ENCODE results near the gene NHLH1. TPM values are rescaled to one million over a fixed set of nuclear protein-coding genes. Genes with fewer than 3 reads are reported as not detected.
A peak's percentile ranks its signal among the peaks of the same experiment; 100 is the strongest.

Gene NHLH1
- total RNA-seq, 2 experiments from 2014 or later = 0.07 TPM; not detected in 1

DNA sequence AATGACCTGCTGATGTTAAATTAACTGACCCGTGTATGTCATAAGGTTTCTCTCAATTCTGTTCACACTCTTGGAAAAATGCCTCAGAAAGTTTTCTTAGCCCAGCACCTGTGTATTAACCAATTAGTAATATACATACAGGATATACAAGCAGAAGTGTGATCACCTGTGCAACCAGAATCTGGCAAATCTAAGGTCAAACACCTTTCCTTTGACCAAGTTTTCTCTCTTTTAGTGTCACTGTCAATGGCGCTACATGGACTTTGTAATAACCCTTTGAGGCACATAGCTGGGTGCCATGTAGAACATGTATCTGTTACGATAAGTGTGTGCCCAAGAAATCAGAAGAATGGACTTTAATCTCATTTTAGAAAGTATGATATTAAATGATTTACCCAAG lies 22.6 kb upstream of the NHLH1 start:
- Mint-ChIP-seq H3K27ac (peak overlapping the region; percentile 98), H3K36me3 (ENCODE audit: low read depth) (peaks cover 14% of the 10 kb centered on the region), H3K4me3 (peak overlapping the region; percentile 99), H3K4me1 (ENCODE audit: low read depth) (peaks cover 40% of the 10 kb centered on the region), H3K9me3 (no peaks in the 10 kb centered on the region), H3K27me3 (ENCODE audit: low read depth) (no peaks in the 10 kb centered on the region)
- intact Hi-C loops (cut with micrococcal nuclease) = no loop called here
- CTCF ChIA-PET = interaction anchor here (1.4 to 1.8 kb wide), 2 partner anchors 10 to 32 kb away, joined by 4 to 8 read pairs; no protein-coding TSS in a partner anchor
- DNase-seq = no peak

DNA sequence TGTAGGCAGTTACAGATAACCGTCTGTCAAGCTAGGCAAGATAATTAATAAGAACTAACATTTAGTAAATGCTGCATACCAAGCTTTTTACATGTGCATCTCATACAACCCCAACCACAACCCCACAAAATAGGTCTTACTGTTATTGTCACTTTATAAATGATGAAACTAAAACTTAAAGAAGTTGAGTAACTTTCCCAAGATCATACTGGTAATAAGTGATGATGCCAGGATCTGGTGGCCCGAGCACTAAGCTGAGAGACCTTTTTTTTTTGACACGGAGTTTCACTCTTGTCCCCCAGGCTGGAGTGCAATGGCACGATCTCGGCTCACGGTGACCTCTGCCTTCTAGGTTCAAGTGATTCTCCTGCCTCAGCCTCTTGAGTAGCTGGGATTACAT lies 21.9 kb upstream of the NHLH1 start:
- CTCF ChIA-PET = interaction anchor here (1.4 kb wide), 1 partner anchor 32 kb away, joined by 4 read pairs; no protein-coding TSS in a partner anchor
- H3K27ac Mint-ChIP-seq = no peak overlapping the region
- peak overlapping the region; percentile 99 for H3K4me3 Mint-ChIP-seq
- peaks cover 38% of the 10 kb centered on the region for H3K4me1 Mint-ChIP-seq (ENCODE audit: low read depth)
- DNase-seq = no peak
- H3K36me3 Mint-ChIP-seq (ENCODE audit: low read depth) = peaks cover 14% of the 10 kb centered on the region
- intact Hi-C loops (cut with micrococcal nuclease) = no loop called here
- H3K27me3 Mint-ChIP-seq (ENCODE audit: low read depth) = no peaks in the 10 kb centered on the region
- H3K9me3 Mint-ChIP-seq = no peaks in the 10 kb centered on the region

DNA sequence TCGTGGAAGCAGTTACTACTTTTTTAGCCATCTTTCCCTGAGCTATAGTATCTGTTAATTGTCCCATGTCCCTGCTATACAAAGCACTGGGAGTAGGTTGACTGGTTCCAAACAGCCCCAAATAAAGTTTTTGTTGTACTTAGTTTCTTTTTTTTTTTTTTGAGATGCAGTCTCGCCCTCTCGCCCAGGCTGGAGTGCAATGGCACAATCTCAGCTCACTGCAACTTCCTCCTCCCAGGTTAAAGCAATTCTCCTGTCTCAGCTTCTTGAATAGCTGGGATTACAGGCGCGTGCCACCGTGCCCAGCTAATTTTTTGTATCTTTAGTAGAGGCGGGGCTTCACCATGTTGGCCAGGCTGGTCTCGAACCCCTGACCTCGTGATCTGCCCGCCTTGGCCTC lies 20.4 kb upstream of the NHLH1 start:
- H3K4me1 Mint-ChIP-seq (ENCODE audit: low read depth) = peaks cover 24% of the 10 kb centered on the region
- no peaks in the 10 kb centered on the region for H3K9me3 Mint-ChIP-seq
- intact Hi-C loops (cut with micrococcal nuclease) = no loop called here
- no peak for DNase-seq
- H3K27ac Mint-ChIP-seq = no peak overlapping the region
- no peaks in the 10 kb centered on the region for H3K27me3 Mint-ChIP-seq (ENCODE audit: low read depth)
- CTCF ChIA-PET = interaction anchor here (1.6 kb wide), 1 partner anchor 19 kb away, joined by 4 read pairs; no protein-coding TSS in a partner anchor
- H3K4me3 Mint-ChIP-seq = no peak overlapping the region
- H3K36me3 Mint-ChIP-seq (ENCODE audit: low read depth) = peaks cover 22% of the 10 kb centered on the region

DNA sequence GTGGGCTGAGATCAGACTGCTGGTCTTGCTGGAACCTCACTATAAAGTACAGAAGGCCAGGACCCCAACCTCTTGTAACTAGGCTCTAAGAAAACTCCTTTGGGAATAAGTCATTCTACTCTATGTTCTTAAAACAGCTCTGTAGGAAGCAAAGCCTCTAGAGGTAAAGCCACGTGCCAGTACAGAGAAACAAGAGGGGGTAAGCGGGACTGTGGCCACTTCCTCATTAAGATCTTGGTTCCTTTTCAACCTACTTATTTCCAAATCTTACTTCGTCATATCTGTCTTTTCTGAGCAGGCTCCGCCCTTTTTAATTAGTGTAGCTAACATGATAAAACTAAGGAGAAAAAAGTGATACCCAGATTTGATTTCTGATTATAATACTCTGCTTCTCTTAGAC lies 19.9 kb upstream of the NHLH1 start:
- Mint-ChIP-seq H3K4me3 (no peak overlapping the region), H3K9me3 (no peaks in the 10 kb centered on the region), H3K4me1 (ENCODE audit: low read depth) (peaks cover 20% of the 10 kb centered on the region)

DNA sequence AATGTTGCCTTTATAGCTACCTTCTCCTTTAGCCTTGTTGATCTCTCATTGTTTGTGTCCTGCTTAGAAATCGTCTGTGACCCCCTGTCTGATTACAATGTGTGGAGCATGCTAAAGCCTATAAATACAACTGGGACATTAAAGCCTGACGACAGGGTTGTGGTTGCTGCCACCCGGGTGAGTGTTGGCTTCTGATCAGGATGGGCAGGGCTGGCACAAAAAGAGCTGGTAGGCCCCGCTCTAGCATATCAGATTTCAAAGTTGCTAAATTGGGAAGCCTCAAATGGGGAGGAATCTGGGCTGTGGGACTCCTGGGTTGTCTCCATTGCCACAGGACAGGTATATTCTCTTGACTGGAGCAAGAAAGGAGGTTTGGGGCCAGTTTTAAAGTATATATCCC lies 15.2 kb upstream of the NHLH1 start:
- H3K4me3 Mint-ChIP-seq = no peak overlapping the region
- no peaks in the 10 kb centered on the region for H3K27me3 Mint-ChIP-seq (ENCODE audit: low read depth)
- no peak for DNase-seq
- peaks cover 6% of the 10 kb centered on the region for H3K4me1 Mint-ChIP-seq (ENCODE audit: low read depth)
- CTCF ChIA-PET = interaction anchor here (0.9 to 2.5 kb wide), 8 partner anchors 12 to 266 kb away, joined by 3 to 16 read pairs (median 4); partner anchors contain the start of gene CASQ1
- H3K27ac Mint-ChIP-seq = no peak overlapping the region
- H3K36me3 Mint-ChIP-seq (ENCODE audit: low read depth) = peaks cover 38% of the 10 kb centered on the region
- H3K9me3 Mint-ChIP-seq = no peaks in the 10 kb centered on the region
- intact Hi-C loops (cut with micrococcal nuclease) = no loop called here

More for the DNA sequence above, 19.9 kb upstream of the NHLH1 start:
- intact Hi-C loops (cut with micrococcal nuclease) = no loop called here
- no peak for DNase-seq
- Mint-ChIP-seq H3K27me3 (ENCODE audit: low read depth) (no peaks in the 10 kb centered on the region), H3K36me3 (ENCODE audit: low read depth) (peaks cover 24% of the 10 kb centered on the region), H3K27ac (no peak overlapping the region)
- CTCF ChIA-PET = interaction anchor here (1.6 kb wide), 1 partner anchor 19 kb away, joined by 4 read pairs; no protein-coding TSS in a partner anchor

DNA sequence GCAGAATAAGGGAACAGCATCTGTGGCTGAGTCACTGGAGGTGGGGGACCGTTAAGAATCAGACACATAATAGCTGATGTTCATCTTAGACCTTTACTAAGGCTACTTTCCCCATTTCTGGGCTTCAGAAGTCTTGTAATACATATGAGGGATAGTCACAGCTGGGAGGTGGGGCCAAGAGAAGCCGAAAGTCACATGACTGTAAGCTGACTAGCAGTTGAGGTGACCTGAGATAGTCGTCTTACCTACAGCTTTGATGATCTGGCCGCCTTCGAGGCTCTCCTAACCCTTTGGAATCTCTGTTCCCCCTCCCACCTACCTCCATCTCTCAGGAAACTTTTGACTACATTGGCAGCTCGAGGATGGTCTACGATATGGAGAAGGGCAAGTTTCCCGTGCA lies 14.3 kb upstream of the NHLH1 start:
- H3K27me3 Mint-ChIP-seq (ENCODE audit: low read depth) = no peaks in the 10 kb centered on the region
- peaks cover 38% of the 10 kb centered on the region for H3K36me3 Mint-ChIP-seq (ENCODE audit: low read depth)
- H3K27ac Mint-ChIP-seq = no peak overlapping the region
- no peak overlapping the region for H3K4me3 Mint-ChIP-seq
- DNase-seq = no peak
- intact Hi-C loops (cut with micrococcal nuclease) = no loop called here
- H3K4me1 Mint-ChIP-seq (ENCODE audit: low read depth) = no peaks in the 10 kb centered on the region
- CTCF ChIA-PET = interaction anchor here (1.0 to 3.2 kb wide), 11 partner anchors 11 to 267 kb away, joined by 3 to 16 read pairs (median 5); no protein-coding TSS in a partner anchor
- H3K9me3 Mint-ChIP-seq = no peaks in the 10 kb centered on the region

DNA sequence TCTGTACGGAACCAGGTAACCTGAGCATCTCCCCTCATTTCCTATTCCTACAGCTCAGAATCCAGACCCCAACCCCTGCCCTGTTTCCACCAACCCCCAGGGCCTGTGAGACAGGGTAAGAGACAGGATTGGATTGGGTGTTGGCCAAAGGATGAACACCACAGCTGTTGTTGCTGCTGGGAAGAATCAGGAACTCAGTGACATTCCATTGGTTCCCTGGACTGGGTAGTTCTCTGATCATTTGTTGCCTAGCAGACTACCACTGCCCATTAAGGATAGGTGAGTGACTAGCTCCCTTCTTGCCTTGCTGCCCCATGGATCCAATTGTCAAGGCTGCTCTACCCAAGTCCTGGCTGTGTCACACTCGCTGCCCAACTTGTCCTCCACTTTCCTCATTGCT lies 13.6 kb upstream of the NHLH1 start:
- H3K27ac Mint-ChIP-seq = no peak overlapping the region
- no peaks in the 10 kb centered on the region for H3K4me1 Mint-ChIP-seq (ENCODE audit: low read depth)
- no peak overlapping the region for H3K4me3 Mint-ChIP-seq
- no peaks in the 10 kb centered on the region for H3K27me3 Mint-ChIP-seq (ENCODE audit: low read depth)
- CTCF ChIA-PET = interaction anchor here (1.2 to 3.6 kb wide), 8 partner anchors 10 to 268 kb away, joined by 3 to 34 read pairs (median 8); no protein-coding TSS in a partner anchor
- intact Hi-C loops (cut with micrococcal nuclease) = no loop called here
- peaks cover 41% of the 10 kb centered on the region for H3K36me3 Mint-ChIP-seq (ENCODE audit: low read depth)
- no peaks in the 10 kb centered on the region for H3K9me3 Mint-ChIP-seq
- DNase-seq = no peak

DNA sequence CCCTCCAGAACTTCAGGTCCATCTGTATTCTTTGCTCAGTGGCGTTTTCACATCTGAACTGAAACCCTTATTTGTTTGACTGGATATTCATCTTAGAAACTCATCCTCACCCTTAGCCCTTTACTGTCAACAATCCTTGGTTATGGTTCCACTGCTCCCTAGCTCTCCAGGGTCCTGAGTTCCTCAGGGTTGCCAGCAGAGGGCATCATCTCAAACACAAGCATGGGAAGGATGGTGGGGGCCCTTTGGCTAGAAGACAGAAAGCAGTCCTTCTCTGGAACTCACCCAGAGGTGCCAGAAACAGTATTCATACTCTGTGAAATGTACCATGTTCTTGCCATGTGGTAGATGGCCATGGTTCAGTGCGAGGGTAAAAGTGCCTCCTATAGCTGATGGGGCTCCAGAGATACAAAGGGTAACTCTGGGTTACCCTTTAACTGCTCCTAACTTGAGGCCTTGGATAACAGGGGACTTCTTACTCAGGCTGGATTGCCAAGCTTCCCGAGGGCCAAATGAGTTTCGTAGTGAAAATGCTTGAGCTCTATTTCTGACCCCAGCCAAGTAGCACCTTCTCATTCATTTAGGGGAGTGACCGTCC lies 12.4 kb upstream of the NHLH1 start:
- Mint-ChIP-seq H3K36me3 (ENCODE audit: low read depth) (peaks cover 47% of the 10 kb centered on the region), H3K4me1 (ENCODE audit: low read depth) (no peaks in the 10 kb centered on the region), H3K9me3 (no peaks in the 10 kb centered on the region), H3K27ac (no peak overlapping the region), H3K27me3 (ENCODE audit: low read depth) (no peaks in the 10 kb centered on the region), H3K4me3 (no peak overlapping the region)
- intact Hi-C loops (cut with micrococcal nuclease) = no loop called here
- CTCF ChIA-PET = interaction anchor here (0.7 to 3.6 kb wide), 14 partner anchors 9 to 261 kb away, joined by 3 to 34 read pairs (median 6); partner anchors contain the start of genes COPA, NCSTN and NHLH1
- DNase-seq = peak; percentile 22

DNA sequence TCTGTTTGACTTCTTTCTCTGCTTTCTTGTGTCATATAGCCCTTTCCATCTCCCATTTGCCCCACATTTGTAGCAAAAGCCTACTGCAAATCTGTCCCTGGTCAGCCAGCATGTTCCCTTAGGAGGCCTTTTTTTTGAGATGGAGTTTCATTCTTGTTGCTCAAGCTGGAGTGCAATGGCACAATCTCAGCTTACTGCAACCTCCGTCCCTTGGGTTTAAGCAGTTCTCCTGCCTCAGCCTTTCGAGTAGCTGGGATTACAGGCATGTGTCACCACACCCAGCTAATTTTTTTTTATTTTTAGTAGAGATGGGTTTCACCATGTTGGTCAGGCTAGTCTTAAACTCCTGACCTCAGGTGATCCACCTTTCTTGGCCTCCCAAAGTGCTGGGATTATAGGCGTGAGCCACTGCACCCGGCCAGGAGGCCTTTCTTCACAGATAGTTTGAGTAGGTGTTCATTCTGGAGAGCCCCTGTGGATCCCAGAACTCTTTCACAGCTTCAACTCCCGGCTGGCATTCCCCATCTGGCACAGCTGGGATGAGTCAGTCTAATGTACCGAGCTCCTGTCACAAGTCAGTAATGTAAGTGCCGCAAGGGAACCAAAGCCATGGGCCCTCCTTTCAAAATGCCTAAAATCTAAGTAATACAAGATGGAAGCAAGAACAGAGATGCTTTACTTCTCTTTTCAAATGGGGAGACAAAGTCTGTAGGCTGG lies 9.4 kb upstream of the NHLH1 start:
- Mint-ChIP-seq H3K27ac (no peak overlapping the region), H3K27me3 (ENCODE audit: low read depth) (no peaks in the 10 kb centered on the region), H3K4me3 (no peak overlapping the region), H3K4me1 (ENCODE audit: low read depth) (peaks cover 5% of the 10 kb centered on the region), H3K9me3 (no peaks in the 10 kb centered on the region), H3K36me3 (ENCODE audit: low read depth) (peaks cover 34% of the 10 kb centered on the region)
- CTCF ChIA-PET = interaction anchor here (1.3 kb wide), 1 partner anchor 164 kb away, joined by 5 read pairs; no protein-coding TSS in a partner anchor
- intact Hi-C loops (cut with micrococcal nuclease) = no loop called here
- DNase-seq = no peak

DNA sequence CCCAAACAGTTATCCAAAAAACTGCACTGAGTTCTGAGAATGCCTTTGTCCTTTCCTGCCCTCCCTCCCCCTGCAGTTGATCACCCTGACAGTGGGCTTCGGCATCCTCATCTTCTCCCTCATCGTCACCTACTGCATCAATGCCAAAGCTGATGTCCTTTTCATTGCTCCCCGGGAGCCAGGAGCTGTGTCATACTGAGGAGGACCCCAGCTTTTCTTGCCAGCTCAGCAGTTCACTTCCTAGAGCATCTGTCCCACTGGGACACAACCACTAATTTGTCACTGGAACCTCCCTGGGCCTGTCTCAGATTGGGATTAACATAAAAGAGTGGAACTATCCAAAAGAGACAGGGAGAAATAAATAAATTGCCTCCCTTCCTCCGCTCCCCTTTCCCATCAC lies 8.8 kb upstream of the NHLH1 start:
- no peaks in the 10 kb centered on the region for H3K27me3 Mint-ChIP-seq (ENCODE audit: low read depth)
- H3K27ac Mint-ChIP-seq = no peak overlapping the region
- intact Hi-C loops (cut with micrococcal nuclease) = no loop called here
- H3K4me1 Mint-ChIP-seq (ENCODE audit: low read depth) = peaks cover 5% of the 10 kb centered on the region
- H3K4me3 Mint-ChIP-seq = no peak overlapping the region
- no peaks in the 10 kb centered on the region for H3K9me3 Mint-ChIP-seq
- no peak for DNase-seq
- CTCF ChIA-PET = interaction anchor here (0.8 to 1.3 kb wide), 2 partner anchors 15 to 165 kb away, joined by 4 to 5 read pairs; no protein-coding TSS in a partner anchor
- H3K36me3 Mint-ChIP-seq (ENCODE audit: low read depth) = peaks cover 30% of the 10 kb centered on the region

DNA sequence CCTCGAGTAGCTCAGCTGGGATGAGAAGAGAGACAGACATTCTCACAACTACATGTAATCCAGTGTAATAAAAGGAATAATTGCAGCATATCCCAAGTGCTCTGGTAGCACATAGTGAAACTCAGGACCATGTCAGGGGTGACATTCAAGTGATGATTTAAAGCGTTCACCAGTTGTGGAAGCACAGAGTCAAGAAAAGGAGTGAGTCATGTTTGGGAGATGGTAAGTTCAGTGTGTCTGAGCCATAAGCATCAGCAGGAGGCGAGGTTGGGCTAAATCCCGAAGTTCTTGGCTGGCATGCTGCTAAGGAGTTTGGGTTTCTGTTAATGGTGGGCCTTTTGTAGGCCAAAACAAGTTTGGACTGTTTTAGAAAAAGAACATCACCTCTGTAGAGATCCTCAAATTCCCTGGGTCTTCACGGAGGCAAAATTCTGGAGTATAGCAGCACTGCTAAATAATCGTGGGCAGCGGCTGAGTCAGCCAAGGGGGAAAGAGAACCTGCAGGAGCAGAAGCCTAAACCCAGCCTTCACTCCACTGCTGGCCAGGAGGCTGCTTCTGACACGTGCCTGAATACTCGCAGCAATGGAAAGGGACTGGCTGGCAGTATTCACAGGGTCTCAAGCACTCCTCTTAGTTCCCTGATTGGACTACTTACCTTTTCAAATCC lies 7.2 kb upstream of the NHLH1 start:
- H3K36me3 Mint-ChIP-seq (ENCODE audit: low read depth) = peaks cover 22% of the 10 kb centered on the region
- H3K4me3 Mint-ChIP-seq = no peak overlapping the region
- peaks cover 5% of the 10 kb centered on the region for H3K4me1 Mint-ChIP-seq (ENCODE audit: low read depth)
- no peak overlapping the region for H3K27ac Mint-ChIP-seq
- intact Hi-C loops (cut with micrococcal nuclease) = no loop called here
- no peaks in the 10 kb centered on the region for H3K27me3 Mint-ChIP-seq (ENCODE audit: low read depth)
- no peak for DNase-seq
- CTCF ChIA-PET = interaction anchor here (0.9 kb wide), 1 partner anchor 31 kb away, joined by 3 read pairs; no protein-coding TSS in a partner anchor
- H3K9me3 Mint-ChIP-seq = no peaks in the 10 kb centered on the region

DNA sequence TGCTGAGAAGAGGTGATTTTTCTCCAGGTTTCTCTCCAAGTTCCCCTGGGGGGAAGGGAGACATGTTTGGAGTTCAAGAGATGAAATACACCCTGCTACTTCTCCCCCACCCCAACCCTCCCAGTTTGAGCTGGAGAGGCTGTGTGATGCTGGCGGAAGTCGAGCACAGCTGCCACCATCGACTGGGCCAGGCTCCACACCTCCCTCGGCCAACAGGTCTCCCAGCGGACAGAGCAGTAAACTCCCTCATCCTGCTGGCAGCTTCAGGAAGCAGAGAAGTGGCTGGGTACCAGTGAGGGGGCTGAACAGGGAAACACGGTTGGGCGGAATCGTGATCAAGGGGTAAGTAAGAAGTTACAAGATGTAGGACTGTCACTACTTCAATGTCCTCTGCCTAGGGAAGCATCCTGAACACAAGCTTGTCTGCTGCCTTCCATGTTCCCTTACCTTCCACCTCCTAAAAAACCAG lies 6.6 kb upstream of the NHLH1 start:
- CTCF ChIA-PET = interaction anchor here (0.6 to 0.9 kb wide), 2 partner anchors 19 to 31 kb away, joined by 3 read pairs; no protein-coding TSS in a partner anchor
- intact Hi-C loops (cut with micrococcal nuclease) = no loop called here
- no peak for DNase-seq
- H3K4me3 Mint-ChIP-seq = no peak overlapping the region
- H3K36me3 Mint-ChIP-seq (ENCODE audit: low read depth) = peaks cover 21% of the 10 kb centered on the region
- H3K27ac Mint-ChIP-seq = no peak overlapping the region
- H3K4me1 Mint-ChIP-seq (ENCODE audit: low read depth) = peaks cover 5% of the 10 kb centered on the region
- H3K9me3 Mint-ChIP-seq = no peaks in the 10 kb centered on the region
- H3K27me3 Mint-ChIP-seq (ENCODE audit: low read depth) = no peaks in the 10 kb centered on the region

Data from activated naive CD4-positive, alpha-beta T cell treated with anti-CD3 and anti-CD28 coated beads for 36 hours (primary cell).